ENCODE results near the gene ACOXL. TPM values are rescaled to one million over a fixed set of nuclear protein-coding genes. Genes with fewer than 3 reads are reported as not detected.

ACOXL gene
- total and polyA plus RNA-seq, 9 of the 15 experiments (the other 6 are each of a cell fraction or from before 2014, with no cell fraction given): 0.31 to 0.56 TPM; not detected in 7

DNA sequence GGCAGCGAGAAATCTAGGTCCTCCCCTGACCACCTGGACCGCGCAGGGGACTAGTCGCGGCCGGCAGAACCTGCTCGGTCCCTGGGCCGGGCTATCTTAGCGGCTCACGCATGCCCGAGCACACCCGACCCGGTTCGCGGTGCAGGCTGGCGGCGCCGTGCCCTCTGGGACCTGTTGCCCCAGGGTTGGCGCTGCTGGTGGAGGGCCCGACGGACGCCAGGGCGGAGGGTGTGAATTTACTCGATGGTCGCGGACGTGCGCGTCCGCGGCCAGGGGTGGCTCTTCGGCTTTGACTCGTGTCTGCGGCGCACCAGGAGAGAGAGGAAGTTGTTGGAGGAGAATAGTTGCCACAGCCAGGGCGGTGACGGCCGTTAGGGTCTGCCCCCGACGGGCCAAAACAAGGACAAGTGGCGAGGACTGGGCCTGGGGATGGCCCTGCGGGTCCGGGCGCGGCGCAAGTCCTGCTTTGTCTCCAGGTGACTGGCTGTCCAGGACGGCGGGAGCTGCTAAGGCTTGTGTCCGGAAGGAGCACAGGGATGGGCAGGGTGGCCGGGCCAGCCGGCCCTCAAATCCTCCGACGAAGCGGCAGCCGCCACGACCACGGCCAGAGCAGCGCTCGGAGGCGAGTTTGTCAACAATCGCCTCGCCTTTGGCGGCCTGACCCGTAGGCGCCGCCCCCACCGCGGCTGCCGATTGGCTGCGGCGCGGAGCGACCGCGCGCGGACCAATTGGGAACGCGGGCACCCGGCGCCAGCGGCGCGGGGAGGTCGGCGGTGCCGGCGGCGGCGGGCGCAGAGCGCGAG lies 389.7 kb downstream of the ACOXL start:
- BruUV-seq (replicated peaks): no TSS peak
- H3K9me1 ChIP-seq (ENCODE audit: control insufficient read depth, insufficient read depth, low read length): no peaks in the 10 kb centered on the region
- ATAC-seq (peak; percentile 82), DNase-seq (ENCODE audit: extremely low read depth in 1 of 4, low spot score in 3 of 4) (peak; percentile 79 to 94 (median 88)), FAIRE-seq (peak; percentile 80)
- H3K9me3 ChIP-seq (replicated peaks; ENCODE audit: control insufficient read depth, insufficient read depth, low read depth, low read length): no peaks in the 10 kb centered on the region
- peaks cover 34% of the 10 kb centered on the region for H3K36me3 ChIP-seq (ENCODE audit: control insufficient read depth, insufficient read depth, low read length)
- H3K27me3 ChIP-seq (ENCODE audit: control insufficient read depth in 2 of 2, insufficient read depth in 2 of 2, low read length in 2 of 2): no peaks in the 10 kb centered on the region
- WGBS (ENCODE audit: insufficient coverage, low coverage, missing lambda C conversion rate): 1% methylated on average over 73 of the region's 93 CpGs
- H4K20me1 ChIP-seq (replicated peaks; ENCODE audit: control insufficient read depth, insufficient read depth, low read length): peaks cover 10% of the 10 kb centered on the region
- H3K9ac ChIP-seq (ENCODE audit: insufficient read depth in 1 of 2, low read depth in 2 of 2, low read length in 2 of 2): peak overlapping the region; percentile 62 to 97
- peaks cover 4 to 40% of the 10 kb centered on the region in 2 experiments; a peak in 4 of 5 replicates for H3K4me1 ChIP-seq (replicated peaks in 1 of 2; ENCODE audit: control insufficient read depth in 2 of 2, insufficient read depth in 2 of 2, low read length in 2 of 2)
- intact Hi-C loops (cut with micrococcal nuclease): no loop called here
- H3K79me2 ChIP-seq (ENCODE audit: control insufficient read depth, insufficient read depth, low read length): peaks cover 49% of the 10 kb centered on the region
- H2AFZ ChIP-seq (ENCODE audit: low read depth, low read length): peak overlapping the region; percentile 74
- peak overlapping the region; percentile 86 for H3K4me2 ChIP-seq (ENCODE audit: insufficient read depth, low read length)
- H3K27ac ChIP-seq (ENCODE audit: extremely low read depth, low read depth, low read length): peak overlapping the region; percentile 81; the same call in 2 of the 3 replicates
- CTCF ChIA-PET (ENCODE audit: low intra/inter-chr PET ratio): no interaction called here
- in situ Hi-C loops (cut with MboI): no loop called here
- POLR2A ChIA-PET: interaction anchor here (0.6 to 1.6 kb wide), 4 partner anchors 18 to 487 kb away, joined by 3 to 5 read pairs (median 3); no protein-coding TSS in a partner anchor
- peak overlapping the region; percentile 62 for H3K4me3 ChIP-seq
- TF ChIP-seq MECOM (CRISPR knock-in tag; IDR thresholded peaks at IDR 0.05) (no peak), FOXP1 (CRISPR knock-in tag; IDR thresholded peaks at IDR 0.05) (peak; percentile 73; the same call in 1 of the 2 replicates), NR1H2 (CRISPR knock-in tag; IDR thresholded peaks at IDR 0.05) (0 out of 2 replicates have a peak, but pooled peaks have one; percentile 48), NBN (IDR thresholded peaks at IDR 0.05; ENCODE audit: low read depth) (0 out of 2 replicates have a peak, but pooled peaks have one; percentile 37), YBX1 (IDR thresholded peaks at IDR 0.05) (no peak), HNRNPLL (IDR thresholded peaks at IDR 0.05; ENCODE audit: low read depth, low read length, poor library complexity, severe bottlenecking) (peak; percentile 95), CXXC5 (CRISPR knock-in tag; IDR thresholded peaks at IDR 0.05) (peak; percentile 86; the same call in 1 of the 2 replicates), L3MBTL2 (IDR thresholded peaks at IDR 0.05) (peak; percentile 93), NELFE (IDR thresholded peaks at IDR 0.05; ENCODE audit: insufficient read depth, insufficient read length) (no peak), CBFB (CRISPR knock-in tag; IDR thresholded peaks at IDR 0.05) (0 out of 2 replicates have a peak, but pooled peaks have one; percentile 67), ZNF175 (CRISPR knock-in tag; IDR thresholded peaks at IDR 0.05; ENCODE audit: low read depth) (no peak), RAD51 (IDR thresholded peaks at IDR 0.05; ENCODE audit: borderline replicate concordance, low read depth) (no peak), ZKSCAN1 (IDR thresholded peaks at IDR 0.05; ENCODE audit: low read depth, low read length) (no peak), NRF1 (conservative IDR thresholded peaks at IDR 0.05 in 1 of 2, IDR thresholded peaks at IDR 0.05 in 1 of 2) (peak; percentile 62 to 63), ZBTB17 (CRISPR knock-in tag; IDR thresholded peaks at IDR 0.05) (peak; percentile 53; the same call in 1 of the 2 replicates), ZNF583 (CRISPR knock-in tag; IDR thresholded peaks at IDR 0.05) (no peak), ETV6 (IDR thresholded peaks at IDR 0.05; ENCODE audit: borderline replicate concordance in 1 of 2, low read depth in 2 of 2, low read length in 1 of 2) (no peak), ETV6 (CRISPR knock-in tag; IDR thresholded peaks at IDR 0.05; ENCODE audit: borderline replicate concordance) (no peak), POLR2G (IDR thresholded peaks at IDR 0.05; ENCODE audit: low read depth, low read length) (peak; percentile 90), FOXK2 (conservative IDR thresholded peaks at IDR 0.05 in 1 of 2, IDR thresholded peaks at IDR 0.05 in 1 of 2; ENCODE audit: low read depth in 2 of 2) (peak in 1 of 2 experiments; percentile 48; a peak in 1 of 4 replicates), SMARCE1 (IDR thresholded peaks at IDR 0.05) (no peak)
- TF ChIP-seq, protein P1, sequence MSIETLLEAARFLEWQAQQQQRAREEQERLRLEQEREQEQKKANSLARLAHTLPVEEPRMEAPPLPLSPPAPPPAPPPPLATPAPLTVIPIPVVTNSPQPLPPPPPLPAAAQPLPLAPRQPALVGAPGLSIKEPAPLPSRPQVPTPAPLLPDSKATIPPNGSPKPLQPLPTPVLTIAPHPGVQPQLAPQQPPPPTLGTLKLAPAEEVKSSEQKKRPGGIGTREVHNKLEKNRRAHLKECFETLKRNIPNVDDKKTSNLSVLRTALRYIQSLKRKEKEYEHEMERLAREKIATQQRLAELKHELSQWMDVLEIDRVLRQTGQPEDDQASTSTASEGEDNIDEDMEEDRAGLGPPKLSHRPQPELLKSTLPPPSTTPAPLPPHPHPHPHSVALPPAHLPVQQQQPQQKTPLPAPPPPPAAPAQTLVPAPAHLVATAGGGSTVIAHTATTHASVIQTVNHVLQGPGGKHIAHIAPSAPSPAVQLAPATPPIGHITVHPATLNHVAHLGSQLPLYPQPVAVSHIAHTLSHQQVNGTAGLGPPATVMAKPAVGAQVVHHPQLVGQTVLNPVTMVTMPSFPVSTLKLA (conservative IDR thresholded peaks at IDR 0.05): peak; percentile 78 to 84

All from K562 (cell line).